ENCODE data around the gene FFAR2.

GRCh38 chr19:35474104-35474503 lies 26.0 kb downstream of the FFAR2 start:
- TF ChIP-seq GABPA (IDR thresholded peaks at IDR 0.05 in 1 of 2, conservative IDR thresholded peaks at IDR 0.05 in 1 of 2), result no peak
- no peak for TF ChIP-seq JUND (IDR thresholded peaks at IDR 0.05)
- TF ChIP-seq, protein P1, sequence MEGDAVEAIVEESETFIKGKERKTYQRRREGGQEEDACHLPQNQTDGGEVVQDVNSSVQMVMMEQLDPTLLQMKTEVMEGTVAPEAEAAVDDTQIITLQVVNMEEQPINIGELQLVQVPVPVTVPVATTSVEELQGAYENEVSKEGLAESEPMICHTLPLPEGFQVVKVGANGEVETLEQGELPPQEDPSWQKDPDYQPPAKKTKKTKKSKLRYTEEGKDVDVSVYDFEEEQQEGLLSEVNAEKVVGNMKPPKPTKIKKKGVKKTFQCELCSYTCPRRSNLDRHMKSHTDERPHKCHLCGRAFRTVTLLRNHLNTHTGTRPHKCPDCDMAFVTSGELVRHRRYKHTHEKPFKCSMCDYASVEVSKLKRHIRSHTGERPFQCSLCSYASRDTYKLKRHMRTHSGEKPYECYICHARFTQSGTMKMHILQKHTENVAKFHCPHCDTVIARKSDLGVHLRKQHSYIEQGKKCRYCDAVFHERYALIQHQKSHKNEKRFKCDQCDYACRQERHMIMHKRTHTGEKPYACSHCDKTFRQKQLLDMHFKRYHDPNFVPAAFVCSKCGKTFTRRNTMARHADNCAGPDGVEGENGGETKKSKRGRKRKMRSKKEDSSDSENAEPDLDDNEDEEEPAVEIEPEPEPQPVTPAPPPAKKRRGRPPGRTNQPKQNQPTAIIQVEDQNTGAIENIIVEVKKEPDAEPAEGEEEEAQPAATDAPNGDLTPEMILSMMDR (IDR thresholded peaks at IDR 0.05; ENCODE audit: low read depth, low read length, missing input control), result no peak
- no peak for TF ChIP-seq RAD21 (IDR thresholded peaks at IDR 0.05)
- TF ChIP-seq MAX (IDR thresholded peaks at IDR 0.05), result no peak
- TF ChIP-seq ZBTB33 (IDR thresholded peaks at IDR 0.05), result no peak
- no peak for TF ChIP-seq EGR1 (IDR thresholded peaks at IDR 0.05; ENCODE audit: low read depth in 2 of 2)
- no peak for TF ChIP-seq TAF1 (conservative IDR thresholded peaks at IDR 0.05)
